ENCODE data around the gene HPS5.

Gene HPS5

GRCh38 chr11:18233912-18234311 lies 88.0 kb downstream of the HPS5 start:
- DNase-seq (ENCODE audit: low read depth), result no peak

GRCh38 chr11:18230859-18231258 lies 91.1 kb downstream of the HPS5 start:
- Histone ChIP-seq H3K9ac (ENCODE audit: low read length) (no peak overlapping the region), H3K4me3 (ENCODE audit: low read length) (no peak overlapping the region), H3K9me3 (ENCODE audit: control insufficient read depth, low read length) (no peaks in the 10 kb centered on the region), H3K36me3 (ENCODE audit: control insufficient read depth, insufficient read depth, low read length, severe bottlenecking) (no peaks in the 10 kb centered on the region), H3K27me3 (replicated peaks; ENCODE audit: control insufficient read depth, insufficient read depth, low read length) (peaks cover 28% of the 10 kb centered on the region), H3K4me1 (ENCODE audit: control insufficient read depth, insufficient read depth, low read length) (no peaks in the 10 kb centered on the region)
- no peak for DNase-seq (ENCODE audit: low read depth)

More at GRCh38 chr11:18233912-18234311, 88.0 kb downstream of the HPS5 start:
- no peaks in the 10 kb centered on the region for H3K4me1 ChIP-seq (ENCODE audit: control insufficient read depth, insufficient read depth, low read length)
- no peaks in the 10 kb centered on the region for H3K36me3 ChIP-seq (ENCODE audit: control insufficient read depth, insufficient read depth, low read length, severe bottlenecking)
- H3K9ac ChIP-seq (ENCODE audit: low read length), result no peak overlapping the region
- no peaks in the 10 kb centered on the region for H3K9me3 ChIP-seq (ENCODE audit: control insufficient read depth, low read length)
- H3K27me3 ChIP-seq (replicated peaks; ENCODE audit: control insufficient read depth, insufficient read depth, low read length), result peaks cover 15% of the 10 kb centered on the region
- no peak overlapping the region for H3K4me3 ChIP-seq (ENCODE audit: low read length)

- H3K4me1 ChIP-seq (ENCODE audit: control insufficient read depth, insufficient read depth, low read length), result no peaks in the 10 kb centered on the region
- no peaks in the 10 kb centered on the region for H3K9me3 ChIP-seq (ENCODE audit: control insufficient read depth, low read length)
- DNase-seq (ENCODE audit: low read depth), result no peak
- H3K9ac ChIP-seq (ENCODE audit: low read length), result no peak overlapping the region
- no peak overlapping the region for H3K4me3 ChIP-seq (ENCODE audit: low read length)
- no peaks in the 10 kb centered on the region for H3K36me3 ChIP-seq (ENCODE audit: control insufficient read depth, insufficient read depth, low read length, severe bottlenecking)
- peaks cover 28% of the 10 kb centered on the region for H3K27me3 ChIP-seq (replicated peaks; ENCODE audit: control insufficient read depth, insufficient read depth, low read length)
These were observed 92.4 kb downstream of the HPS5 start for GRCh38 chr11:18229501-18229900.
